Mucosa of descending colon (tissue), 3 donors: ENCODE measurements around the gene GLIPR2. TPM values are rescaled to one million over a fixed set of nuclear protein-coding genes. Genes with fewer than 3 reads are reported as not detected.

Experiments
- ATAC-seq: fragments of 200-7000 bp; cut with Tn5 transposase; one replicate; pipeline ENCODE4 v1.9.1; 2020; ENCODE audit warnings: mild to moderate bottlenecking, moderate library complexity
- DNase-seq, 3 donors: peaks; one replicate each; pipeline ENCODE4 v3.0.0-alpha.2; 2020
- H3K36me3 ChIP-seq: fragments of 200-600 bp; one replicate; pipeline ENCODE4 v1.8.0; 2021; ENCODE audit warnings: low read depth, mild to moderate bottlenecking
- H3K4me1 ChIP-seq: fragments of 200-600 bp; one replicate; pipeline ENCODE4 v1.8.0; 2021; ENCODE audit warnings: low read depth, mild to moderate bottlenecking
- H3K4me3 ChIP-seq: fragments of 200-600 bp; one replicate; pipeline ENCODE4 v1.8.0; 2021; ENCODE audit warnings: mild to moderate bottlenecking
- H3K9me3 ChIP-seq: fragments of 200-600 bp; one replicate; pipeline ENCODE4 v1.8.0; 2021; ENCODE audit warnings: mild to moderate bottlenecking
- intact Hi-C, 2 donors: fragments of 100-400 bp; cut with DNase I in 1 of 2; cut with micrococcal nuclease in 1 of 2; formaldehyde crosslinking; loops; one replicate each; pipeline versions ENCODE4 v1.11.0 to v1.11.1; 2022; cut with DNase I, micrococcal nuclease
- total RNA-seq, 3 donors: library from RNA; stranded (reverse); fragmentation: NEBNext Ultra II Directional in 2 of 3; extraction: Animal tissue kit (Norgen Biotek cat#: 25700) in 2 of 3; gene quantifications; one replicate each; pipeline versions ENCODE4 v1.2.1 to v1.2.4, GENCODE V29; 2021 to 2023
- TF ChIP-seq, protein P1 (sequence below): fragments of 200-600 bp; IDR thresholded peaks from one replicate; pipeline ENCODE4 v1.8.0; 2022; ENCODE audit warnings: antibody characterized with exemption, mild to moderate bottlenecking
- donor health status: DM: no; HTN: no; CAD: no; lungs with moderate emphysema.
- donor health status: DM: no; HTN: no; CAD: no.
- donor health status: DM: no; HTN: yes; CAD: no.

Gene GLIPR2
- total RNA-seq, 3 donors from 2014 or later = 28.1 to 58.4 (median 37.5) TPM

DNA sequence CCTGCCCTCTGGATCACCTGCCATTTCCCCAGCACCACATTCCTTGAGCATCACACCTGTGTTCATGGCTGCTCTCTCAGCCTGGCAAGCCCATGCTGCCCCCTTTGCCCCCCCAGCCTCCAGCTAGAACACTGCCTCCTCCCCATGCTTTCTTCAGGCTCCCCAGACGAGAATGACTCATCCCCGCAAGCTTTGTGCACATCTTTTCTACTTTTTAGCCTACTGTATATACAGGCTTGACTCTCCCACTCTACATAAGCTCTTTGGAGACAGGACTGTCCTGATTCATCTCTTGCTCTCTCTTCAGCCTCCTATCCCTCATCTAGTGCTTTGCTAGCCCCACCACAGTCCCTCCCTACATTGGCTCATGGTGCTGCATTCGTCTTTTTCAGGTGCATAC, 19.9 kb upstream of the GLIPR2 start:
- no peak for ATAC-seq
- H3K4me1 ChIP-seq = no peaks in the 10 kb centered on the region
- H3K4me3 ChIP-seq = no peak overlapping the region
- no peaks in the 10 kb centered on the region for H3K36me3 ChIP-seq
- TF ChIP-seq, protein P1, sequence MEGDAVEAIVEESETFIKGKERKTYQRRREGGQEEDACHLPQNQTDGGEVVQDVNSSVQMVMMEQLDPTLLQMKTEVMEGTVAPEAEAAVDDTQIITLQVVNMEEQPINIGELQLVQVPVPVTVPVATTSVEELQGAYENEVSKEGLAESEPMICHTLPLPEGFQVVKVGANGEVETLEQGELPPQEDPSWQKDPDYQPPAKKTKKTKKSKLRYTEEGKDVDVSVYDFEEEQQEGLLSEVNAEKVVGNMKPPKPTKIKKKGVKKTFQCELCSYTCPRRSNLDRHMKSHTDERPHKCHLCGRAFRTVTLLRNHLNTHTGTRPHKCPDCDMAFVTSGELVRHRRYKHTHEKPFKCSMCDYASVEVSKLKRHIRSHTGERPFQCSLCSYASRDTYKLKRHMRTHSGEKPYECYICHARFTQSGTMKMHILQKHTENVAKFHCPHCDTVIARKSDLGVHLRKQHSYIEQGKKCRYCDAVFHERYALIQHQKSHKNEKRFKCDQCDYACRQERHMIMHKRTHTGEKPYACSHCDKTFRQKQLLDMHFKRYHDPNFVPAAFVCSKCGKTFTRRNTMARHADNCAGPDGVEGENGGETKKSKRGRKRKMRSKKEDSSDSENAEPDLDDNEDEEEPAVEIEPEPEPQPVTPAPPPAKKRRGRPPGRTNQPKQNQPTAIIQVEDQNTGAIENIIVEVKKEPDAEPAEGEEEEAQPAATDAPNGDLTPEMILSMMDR = no peak
- DNase-seq = no peak
- H3K9me3 ChIP-seq = no peaks in the 10 kb centered on the region
- intact Hi-C loops = no loop called here

DNA sequence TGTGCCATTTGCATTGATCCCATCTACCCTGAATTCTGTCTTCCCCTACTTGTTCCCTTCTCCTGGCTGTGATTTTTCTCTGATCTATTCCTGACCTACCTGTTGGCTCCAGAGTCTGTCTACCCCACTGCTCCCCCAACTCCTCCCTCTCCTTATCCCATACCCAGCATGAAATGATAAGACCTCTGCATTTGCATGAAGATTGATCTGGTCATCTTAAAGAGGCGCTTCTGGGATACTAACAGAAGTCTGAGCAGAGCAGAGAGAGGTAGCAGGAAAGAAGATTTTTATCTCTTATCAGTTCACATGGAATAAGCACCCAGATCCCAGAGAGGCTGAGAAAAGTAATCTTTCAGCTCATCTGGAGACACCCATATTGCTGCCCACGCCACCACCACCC, 18.3 kb upstream of the GLIPR2 start:
- Histone ChIP-seq H3K4me1 (no peaks in the 10 kb centered on the region), H3K9me3 (no peaks in the 10 kb centered on the region), H3K36me3 (no peaks in the 10 kb centered on the region), H3K4me3 (no peak overlapping the region)
- no peak for DNase-seq
- intact Hi-C loops = no loop called here
- TF ChIP-seq, protein P1 = no peak
- no peak for ATAC-seq

DNA sequence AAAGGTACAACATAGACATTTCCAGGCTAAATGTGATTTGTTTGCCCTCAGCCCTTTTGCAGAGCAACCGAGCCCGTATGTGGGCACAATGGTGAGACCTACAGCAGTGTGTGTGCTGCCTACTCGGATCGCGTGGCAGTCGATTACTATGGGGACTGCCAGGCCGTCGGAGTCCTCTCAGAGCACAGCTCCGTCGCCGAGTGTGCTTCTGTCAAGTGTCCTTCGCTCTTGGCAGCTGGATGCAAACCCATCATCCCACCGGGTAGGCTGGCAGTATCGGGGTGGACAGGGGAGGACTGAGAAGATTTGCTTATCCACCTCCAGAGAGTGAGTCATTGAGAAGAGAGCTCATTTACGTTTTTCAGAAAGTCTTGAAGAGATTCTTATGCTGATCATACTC, 17.8 kb upstream of the GLIPR2 start:
- no peaks in the 10 kb centered on the region for H3K4me1 ChIP-seq
- no peak for DNase-seq
- TF ChIP-seq, protein P1 = no peak
- intact Hi-C loops = no loop called here
- no peaks in the 10 kb centered on the region for H3K9me3 ChIP-seq
- no peaks in the 10 kb centered on the region for H3K36me3 ChIP-seq
- no peak overlapping the region for H3K4me3 ChIP-seq
- no peak for ATAC-seq

DNA sequence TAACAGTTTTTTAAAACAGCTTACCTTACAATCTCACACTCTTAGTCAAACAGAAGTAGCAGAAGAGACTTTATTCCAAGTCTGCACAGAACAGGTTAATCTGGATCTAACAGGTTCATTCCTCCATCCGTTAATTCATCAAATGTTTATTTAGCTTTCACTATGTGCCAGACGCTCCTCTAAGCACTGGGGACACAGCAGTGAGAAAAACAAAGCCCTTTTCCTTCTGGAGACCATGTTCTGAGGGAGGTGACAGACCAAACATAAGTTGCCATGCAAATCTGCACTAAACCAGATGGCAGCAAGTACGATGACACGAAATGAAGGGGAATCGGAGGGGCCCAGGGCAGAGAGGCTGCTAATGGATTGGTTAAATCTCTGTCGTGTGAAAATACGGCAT, 17.1 kb upstream of the GLIPR2 start:
- peaks cover under 1% of the 10 kb centered on the region for H3K4me1 ChIP-seq
- DNase-seq (no peak), ATAC-seq (peak; percentile 58)
- H3K36me3 ChIP-seq = no peaks in the 10 kb centered on the region
- H3K9me3 ChIP-seq = no peaks in the 10 kb centered on the region
- intact Hi-C loops = no loop called here
- TF ChIP-seq, protein P1 = no peak
- H3K4me3 ChIP-seq = no peak overlapping the region

DNA sequence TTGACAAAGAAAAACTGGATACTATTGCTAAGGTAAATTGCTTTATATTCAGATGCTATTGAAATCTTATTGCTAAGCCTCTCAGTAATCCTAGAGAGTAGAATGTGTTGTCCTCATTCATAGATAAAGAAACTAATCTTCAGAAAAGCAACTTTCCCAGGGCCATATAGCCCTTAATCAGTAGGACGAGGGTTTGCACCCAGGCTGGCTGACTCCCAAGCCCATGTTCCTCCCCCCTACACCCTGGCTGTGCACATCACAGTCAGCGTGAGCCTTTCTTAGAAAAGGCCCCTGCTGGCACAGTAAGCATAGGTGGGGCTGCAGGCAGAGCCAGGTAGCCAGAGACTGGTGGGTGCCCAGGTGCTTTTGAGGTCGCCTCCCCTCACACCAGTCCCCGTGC, 15.8 kb upstream of the GLIPR2 start:
- TF ChIP-seq, protein P1 = no peak
- H3K9me3 ChIP-seq = no peaks in the 10 kb centered on the region
- ATAC-seq = no peak
- intact Hi-C loops = no loop called here
- no peak for DNase-seq
- no peaks in the 10 kb centered on the region for H3K36me3 ChIP-seq
- peaks cover 10% of the 10 kb centered on the region for H3K4me1 ChIP-seq
- H3K4me3 ChIP-seq = no peak overlapping the region

DNA sequence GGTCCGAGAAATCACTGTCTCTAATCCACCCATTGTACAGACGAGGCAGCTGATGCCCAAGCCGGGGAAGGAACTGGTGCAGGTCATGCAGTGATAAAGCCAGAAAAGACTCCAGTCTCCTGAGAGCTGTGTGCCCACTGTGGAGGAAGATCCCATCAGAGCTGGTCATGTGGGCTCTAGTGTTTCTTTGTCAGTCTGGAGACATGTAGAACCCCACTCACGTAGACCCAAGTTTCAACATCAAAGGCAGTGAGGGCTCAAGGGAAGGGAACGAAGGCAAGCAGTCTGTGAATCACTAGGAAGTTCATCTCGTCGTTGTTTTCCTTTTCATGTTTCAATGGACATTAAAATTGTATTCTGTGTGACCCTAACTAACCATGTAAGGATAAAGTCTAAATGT, 14.6 kb upstream of the GLIPR2 start:
- Histone ChIP-seq H3K9me3 (no peaks in the 10 kb centered on the region), H3K4me1 (peaks cover 17% of the 10 kb centered on the region), H3K36me3 (no peaks in the 10 kb centered on the region), H3K4me3 (no peak overlapping the region)
- TF ChIP-seq, protein P1 = no peak
- intact Hi-C loops = no loop called here
- no peak for DNase-seq
- no peak for ATAC-seq
